HepG2 (cell line): Measurements from ENCODE around the gene ADIPOR2. TPM values are rescaled to one million over a fixed set of nuclear protein-coding genes. Genes with fewer than 3 reads are reported as not detected.
A peak's percentile ranks its signal among the peaks of the same experiment; 100 is the strongest.

Source experiments
- ATAC-seq: fragments of 200-7000 bp; cut with Tn5 transposase; 3 replicates; pipeline ENCODE4 v1.9.1; 2020; ENCODE audit warnings: mild to moderate bottlenecking, moderate library complexity
- BruUV-seq: library from RNA; stranded (reverse); fragments of 400-500 nt; replicated peaks from 2 replicates; lab custom pipeline; 2021; lab: Mats Ljungman, UMichigan
- CTCF ChIA-PET: fragments of 300-600 bp; formaldehyde crosslinking; extraction: SDS; loops from one replicate; lab custom pipeline; 2021; ENCODE audit warnings: low total read pairs, inconsistent platforms, low intra/inter-chr PET ratio; lab: Yijun Ruan, JAX
- POLR2A ChIA-PET: fragments of 350-600 bp; sonication (Branson Sonifier 250); formaldehyde crosslinking; loops from one replicate; lab custom pipeline; 2020; ENCODE audit warnings: antibody characterized with exemption, inconsistent platforms; lab: Yijun Ruan, JAX
- DNase-seq: peaks from one replicate; pipeline ENCODE4 v3.0.0-alpha.2; 2015; ENCODE audit warnings: low spot score
- FAIRE-seq: peaks from 3 replicates; lab custom pipeline; 2011; peaks lifted over from hg19 to GRCh38; lab: Jason Lieb, UNC
- H2AFZ ChIP-seq: one replicate; pipeline ENCODE4 v1.6.1; 2011; ENCODE audit warnings: low read length, inconsistent platforms
- H3K27ac ChIP-seq: fragments of 300-600 bp; 3 replicates; pipeline ENCODE4 v1.8.0; 2011; ENCODE audit warnings: mixed run types, mild to moderate bottlenecking, mixed read lengths, low read length, inconsistent platforms; ENCODE audit not compliant: insufficient read depth; ENCODE audit errors: extremely low read length
- H3K27me3 ChIP-seq, 2 experiments: fragments of 200-600 bp in 1 of 2; 2 replicates in 1 of 2; 3 replicates in 1 of 2; pipeline versions ENCODE4 v1.6.0 to v1.8.0; 2011; ENCODE audit warnings: low read length in 2 of 2, mild to moderate bottlenecking in 2 of 2, moderate library complexity in 2 of 2, inconsistent platforms in 1 of 2; ENCODE audit not compliant: insufficient read depth in 2 of 2, control insufficient read depth in 1 of 2
- H3K36me3 ChIP-seq, 2 experiments: fragments of 200-600 bp in 1 of 2; replicated peaks in 1 of 2; 2 replicates in 1 of 2; 3 replicates in 1 of 2; pipeline versions ENCODE4 v1.5.1 to v1.8.0; 2011; ENCODE audit warnings: low read length in 2 of 2, inconsistent platforms in 1 of 2; ENCODE audit not compliant: insufficient read depth in 2 of 2, control insufficient read depth in 1 of 2
- H3K4me1 ChIP-seq: 2 replicates; pipeline ENCODE4 v1.5.1; 2012; ENCODE audit warnings: low read length, inconsistent platforms; ENCODE audit not compliant: insufficient read depth
- H3K4me2 ChIP-seq: 2 replicates; pipeline ENCODE4 v1.6.0; 2011; ENCODE audit warnings: low read depth, low read length, inconsistent platforms
- H3K4me3 ChIP-seq, 3 experiments: fragments of 200-600 bp in 1 of 3; sonication (generic), shearing (Covaris generic) in 1 of 3; replicated peaks in 1 of 3; 2 replicates each; pipeline ENCODE4 v1.5.1; 2011 to 2016; ENCODE audit warnings: low read length in 3 of 3, inconsistent platforms in 2 of 3, low read depth in 2 of 3, mild to moderate bottlenecking in 2 of 3, control low read depth in 1 of 3, mixed read lengths in 1 of 3; ENCODE audit not compliant: insufficient read depth in 1 of 3
- H3K79me2 ChIP-seq: one replicate; pipeline ENCODE4 v1.6.1; 2011; ENCODE audit warnings: low read length, inconsistent platforms; ENCODE audit not compliant: insufficient read depth
- H3K9ac ChIP-seq: 2 replicates; pipeline ENCODE4 v1.6.0; 2011; ENCODE audit warnings: mild to moderate bottlenecking, low read depth, low read length, inconsistent platforms; ENCODE audit not compliant: insufficient read depth
- H3K9me3 ChIP-seq: 2 replicates; pipeline ENCODE4 v1.5.1; 2012; ENCODE audit warnings: mild to moderate bottlenecking, low read length
- H4K20me1 ChIP-seq: 2 replicates; pipeline ENCODE4 v1.6.0; 2011; ENCODE audit warnings: inconsistent platforms, mild to moderate bottlenecking, low read length, moderate library complexity; ENCODE audit not compliant: insufficient read depth
- ATF7 ChIP-seq, 2 experiments: fragments of 450-650 bp in 1 of 2; sonication (generic) in 1 of 2; formaldehyde crosslinking in 1 of 2; IDR thresholded peaks; 2 replicates each; pipeline versions ENCODE4 v1.4.0 to v1.6.1; 2016 to 2020; ENCODE audit warnings: antibody characterized with exemption in 1 of 2, mild to moderate bottlenecking in 1 of 2, missing genetic modification reagents in 1 of 2
- FOXA3 ChIP-seq: IDR thresholded peaks from 2 replicates; pipeline ENCODE4 v1.6.1; 2016; ENCODE audit warnings: missing genetic modification reagents, missing compliant biosample characterization
- FOXK2 ChIP-seq: fragments of 450-650 bp; IDR thresholded peaks from 2 replicates; pipeline ENCODE4 v1.6.1; 2016
- HDAC2 ChIP-seq: sonication (generic); formaldehyde crosslinking; IDR thresholded peaks from 2 replicates; pipeline ENCODE4 v1.4.0; 2020; ENCODE audit warnings: missing genetic modification reagents
- KAT2B ChIP-seq: fragments of 150-350 bp; IDR thresholded peaks from 2 replicates; pipeline ENCODE4 v1.6.1; 2014; ENCODE audit warnings: low read depth, low read length, borderline replicate concordance
- KDM4B ChIP-seq: sonication (generic); formaldehyde crosslinking; IDR thresholded peaks from 2 replicates; pipeline ENCODE4 v1.4.0; 2020; ENCODE audit warnings: missing genetic modification reagents
- KLF16 ChIP-seq, 2 experiments: sonication (generic) in 1 of 2; formaldehyde crosslinking in 1 of 2; IDR thresholded peaks; 2 replicates each; pipeline versions ENCODE4 v1.6.1 to v1.8.0; 2016 to 2023; ENCODE audit warnings: missing genetic modification reagents in 2 of 2, missing compliant biosample characterization in 1 of 2
- THAP11 ChIP-seq: IDR thresholded peaks from 2 replicates; pipeline ENCODE4 v1.6.1; 2016; ENCODE audit warnings: missing biosample characterization, missing genetic modification reagents
- ZBTB1 ChIP-seq: sonication (generic); formaldehyde crosslinking; IDR thresholded peaks from 2 replicates; pipeline ENCODE4 v1.4.0; 2020; ENCODE audit warnings: missing genetic modification reagents, borderline replicate concordance
- ZBTB43 ChIP-seq: sonication (generic); formaldehyde crosslinking; conservative IDR thresholded peaks from 2 replicates; pipeline ENCODE4 v1.4.0; 2020; ENCODE audit warnings: missing genetic modification reagents
- ZC3H13 ChIP-seq: sonication (generic); formaldehyde crosslinking; IDR thresholded peaks from 2 replicates; pipeline ENCODE4 v1.8.1; 2023; ENCODE audit warnings: mild to moderate bottlenecking, missing genetic modification reagents, moderate library complexity
- ZNF30 ChIP-seq: sonication (generic); formaldehyde crosslinking; IDR thresholded peaks from 2 replicates; pipeline ENCODE4 v1.5.0; 2020; ENCODE audit warnings: mild to moderate bottlenecking, missing genetic modification reagents
- ZNF564 ChIP-seq: sonication (generic); formaldehyde crosslinking; IDR thresholded peaks from 2 replicates; pipeline ENCODE4 v1.8.1; 2023; ENCODE audit warnings: mild to moderate bottlenecking, missing genetic modification reagents
- WGBS: methylation state at CpG from one replicate; pipeline ENCODE4 v1.1.6; 2017; ENCODE audit warnings: low lambda C conversion rate; 5-methylcytosine and 5-hydroxymethylcytosine counted together
- in situ Hi-C: cut with HindIII; loops from 2 replicates; pipeline ENCODE4 v1.10.0; 2017; ENCODE audit warnings: low pct_unique_long_range_greater_than_20kb; ENCODE audit not compliant: extremely low pct_ligation_motif_present
- intact Hi-C: fragments of 100-400 bp; cut with micrococcal nuclease; formaldehyde crosslinking; loops from one replicate; pipeline ENCODE4 v1.10.0; 2022; ENCODE audit not compliant: unreplicated experiment
- polyA plus RNA-seq, 8 experiments: library from polyadenylated mRNA; depleted of rRNA in 3 of 8; stranded (reverse) in 7 of 8; unstranded in 1 of 8; fragments of >200 nt; fragmentation: Illumina TruSeq in 4 of 8; extraction: Trizol in 4 of 8; gene quantifications; 2 replicates each; pipeline versions ENCODE4 v1.2.1 to v1.2.3, GENCODE V29; 2011 to 2016; ENCODE audit warnings: low read depth in 4 of 8, missing spikeins in 1 of 8, mixed read lengths in 1 of 8; ENCODE audit not compliant: insufficient read depth in 1 of 8
- total RNA-seq, 5 experiments: library from RNA; depleted of rRNA; stranded (reverse); fragments of >200 nt; fragmentation: Illumina TruSeq; extraction: Trizol; gene quantifications; 2 replicates each; pipeline ENCODE4 v1.2.3, GENCODE V29; 2016; ENCODE audit warnings: low read depth in 1 of 5
- TF ChIP-seq, protein P1 (sequence below): sonication (generic); formaldehyde crosslinking; IDR thresholded peaks from 2 replicates; pipeline ENCODE4 v1.4.0; 2020; ENCODE audit warnings: missing genetic modification reagents, borderline replicate concordance
- TF ChIP-seq, protein P2 (sequence below): sonication (generic); formaldehyde crosslinking; IDR thresholded peaks from 2 replicates; pipeline ENCODE4 v1.4.0; 2020; ENCODE audit warnings: missing genetic modification reagents

The ADIPOR2 gene
- total and polyA plus RNA-seq, 2 of the 13 experiments (the other 11 are each of a cell fraction or from before 2014, with no cell fraction given): 35.2 to 52.2 TPM

DNA sequence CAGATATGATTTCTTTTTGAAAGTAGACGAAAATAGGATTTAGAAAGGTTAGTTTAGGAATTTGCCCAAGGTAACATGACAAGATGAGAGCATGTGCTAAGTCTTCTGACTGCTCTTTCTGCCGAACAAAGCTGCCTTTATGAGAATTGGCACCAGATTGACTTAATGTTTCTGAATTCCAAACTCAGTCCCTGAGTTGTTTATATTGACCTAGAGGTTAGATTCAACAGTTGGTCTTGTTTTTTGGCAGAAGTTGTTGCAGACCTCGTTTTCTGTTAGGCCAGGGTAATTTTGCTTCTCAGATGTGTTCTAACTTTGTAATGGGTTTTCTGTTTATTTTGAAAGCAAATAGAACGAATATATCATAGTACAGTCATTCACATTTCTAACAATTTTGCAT lies 68.0 kb downstream of the ADIPOR2 start (continued):
- peak; percentile 13; the same call in 1 of the 2 replicates for TF ChIP-seq FOXA3 (CRISPR knock-in tag)

- Histone ChIP-seq H3K79me2 (peaks cover 77% of the 10 kb centered on the region), H3K36me3 (peaks cover 0 to 31% of the 10 kb centered on the region in 2 experiments; a peak in 4 of 5 replicates), H3K27me3 (no peaks in the 10 kb centered on the region), H3K4me3 (peak overlapping the region in 1 of 3 experiments; percentile 7; a peak in 1 of 6 replicates), H4K20me1 (no peaks in the 10 kb centered on the region), H2AFZ (no peak overlapping the region), H3K9ac (peak overlapping the region; percentile 51), H3K27ac (peak overlapping the region; percentile 83), H3K9me3 (no peaks in the 10 kb centered on the region), H3K4me2 (peak overlapping the region; percentile 66), H3K4me1 (peaks cover 82% of the 10 kb centered on the region)
- ATAC-seq: peak; percentile 99
- intact Hi-C loops: loop anchor here (10.0 kb wide), 1 partner anchor 96 kb away; no protein-coding TSS in a partner anchor
- ChIA-PET POLR2A (interaction anchor here (0.6 kb wide), 1 partner anchor 70 kb away, joined by 4 read pairs; the partner anchor contains the start of gene ADIPOR2), CTCF (no interaction called here)
- DNase-seq: peak; percentile 95
- peak; percentile 84 for FAIRE-seq
- in situ Hi-C loops: no loop called here
- WGBS: 29% methylated on average over 2 of the region's 2 CpGs
- no TSS peak for BruUV-seq
- TF ChIP-seq, protein P1, sequence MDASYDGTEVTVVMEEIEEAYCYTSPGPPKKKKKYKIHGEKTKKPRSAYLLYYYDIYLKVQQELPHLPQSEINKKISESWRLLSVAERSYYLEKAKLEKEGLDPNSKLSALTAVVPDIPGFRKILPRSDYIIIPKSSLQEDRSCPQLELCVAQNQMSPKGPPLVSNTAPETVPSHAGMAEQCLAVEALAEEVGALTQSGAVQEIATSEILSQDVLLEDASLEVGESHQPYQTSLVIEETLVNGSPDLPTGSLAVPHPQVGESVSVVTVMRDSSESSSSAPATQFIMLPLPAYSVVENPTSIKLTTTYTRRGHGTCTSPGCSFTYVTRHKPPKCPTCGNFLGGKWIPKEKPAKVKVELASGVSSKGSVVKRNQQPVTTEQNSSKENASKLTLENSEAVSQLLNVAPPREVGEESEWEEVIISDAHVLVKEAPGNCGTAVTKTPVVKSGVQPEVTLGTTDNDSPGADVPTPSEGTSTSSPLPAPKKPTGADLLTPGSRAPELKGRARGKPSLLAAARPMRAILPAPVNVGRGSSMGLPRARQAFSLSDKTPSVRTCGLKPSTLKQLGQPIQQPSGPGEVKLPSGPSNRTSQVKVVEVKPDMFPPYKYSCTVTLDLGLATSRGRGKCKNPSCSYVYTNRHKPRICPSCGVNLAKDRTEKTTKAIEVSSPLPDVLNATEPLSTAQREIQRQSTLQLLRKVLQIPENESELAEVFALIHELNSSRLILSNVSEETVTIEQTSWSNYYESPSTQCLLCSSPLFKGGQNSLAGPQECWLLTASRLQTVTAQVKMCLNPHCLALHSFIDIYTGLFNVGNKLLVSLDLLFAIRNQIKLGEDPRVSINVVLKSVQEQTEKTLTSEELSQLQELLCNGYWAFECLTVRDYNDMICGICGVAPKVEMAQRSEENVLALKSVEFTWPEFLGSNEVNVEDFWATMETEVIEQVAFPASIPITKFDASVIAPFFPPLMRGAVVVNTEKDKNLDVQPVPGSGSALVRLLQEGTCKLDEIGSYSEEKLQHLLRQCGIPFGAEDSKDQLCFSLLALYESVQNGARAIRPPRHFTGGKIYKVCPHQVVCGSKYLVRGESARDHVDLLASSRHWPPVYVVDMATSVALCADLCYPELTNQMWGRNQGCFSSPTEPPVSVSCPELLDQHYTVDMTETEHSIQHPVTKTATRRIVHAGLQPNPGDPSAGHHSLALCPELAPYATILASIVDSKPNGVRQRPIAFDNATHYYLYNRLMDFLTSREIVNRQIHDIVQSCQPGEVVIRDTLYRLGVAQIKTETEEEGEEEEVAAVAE (CRISPR knock-in tag): no peak
- TF ChIP-seq FOXK2: no peak
- no peak; the same call in 1 of the 2 replicates for TF ChIP-seq ZBTB43 (CRISPR knock-in tag)
- TF ChIP-seq THAP11: peak; percentile 47
- no peak for TF ChIP-seq ATF7 (IDR thresholded peaks at IDR 0.05)
- TF ChIP-seq ATF7 (CRISPR knock-in tag; IDR thresholded peaks at IDR 0.05): no peak
- no peak for TF ChIP-seq ZNF564 (CRISPR knock-in tag)
- no peak for TF ChIP-seq ZBTB1 (CRISPR knock-in tag)
- TF ChIP-seq, protein P2, sequence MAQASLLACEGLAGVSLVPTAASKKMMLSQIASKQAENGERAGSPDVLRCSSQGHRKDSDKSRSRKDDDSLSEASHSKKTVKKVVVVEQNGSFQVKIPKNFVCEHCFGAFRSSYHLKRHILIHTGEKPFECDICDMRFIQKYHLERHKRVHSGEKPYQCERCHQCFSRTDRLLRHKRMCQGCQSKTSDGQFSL (CRISPR knock-in tag): no peak
- no peak for TF ChIP-seq ZC3H13 (CRISPR knock-in tag)
- TF ChIP-seq KAT2B: no peak
- no peak for TF ChIP-seq ZNF30 (CRISPR knock-in tag)
- 0 out of 2 replicates have a peak, but pooled peaks have one; percentile 63 for TF ChIP-seq HDAC2 (CRISPR knock-in tag)
- TF ChIP-seq KDM4B (CRISPR knock-in tag): peak; percentile 74; the same call in 1 of the 2 replicates
- TF ChIP-seq KLF16 (CRISPR knock-in tag; IDR thresholded peaks at IDR 0.05): peak in 1 of 2 experiments; percentile 64; a peak in 1 of 4 replicates
These were observed 69.9 kb downstream of the ADIPOR2 start for GRCh38 chr12:1760566-1761382.
